PFSK-1 (cell line): Measurements from ENCODE around the gene COMMD3.

Experiments used
- FOXP2 ChIP-seq: optimal IDR thresholded peaks from 2 replicates; pipeline ENCODE3; 2011; ENCODE audit warnings: borderline replicate concordance, control low read depth, inconsistent platforms; ENCODE audit not compliant: insufficient read depth; ENCODE audit errors: extremely low read length, extremely low read depth
- POLR2AphosphoS5 ChIP-seq: IDR thresholded peaks from 2 replicates; pipeline ENCODE4 v1.6.1; 2012; ENCODE audit warnings: low read depth, mild to moderate bottlenecking, control low read depth, low read length, moderate library complexity
- SIN3A ChIP-seq: IDR thresholded peaks from 2 replicates; pipeline ENCODE4 v1.6.1; 2012; ENCODE audit warnings: mild to moderate bottlenecking, low read length, moderate library complexity, borderline replicate concordance; ENCODE audit not compliant: insufficient read depth
- TAF1 ChIP-seq: IDR thresholded peaks from 2 replicates; pipeline ENCODE4 v1.6.1; 2012; ENCODE audit warnings: low read length, control low read depth, borderline replicate concordance; ENCODE audit not compliant: insufficient read depth
- TF ChIP-seq, protein P1 (sequence below), 2 experiments: IDR thresholded peaks; 2 replicates each; pipeline versions ENCODE4 v1.6.1 to v1.8.0; 2011 to 2012; ENCODE audit warnings: low read depth in 2 of 2, low read length in 2 of 2, control low read depth in 1 of 2, inconsistent platforms in 1 of 2, mild to moderate bottlenecking in 1 of 2, moderate library complexity in 1 of 2; ENCODE audit not compliant: insufficient read depth in 1 of 2

Gene COMMD3

GRCh38 chr10:22305721-22306120 lies 10.5 kb upstream of the COMMD3 start:
- TF ChIP-seq, protein P1, sequence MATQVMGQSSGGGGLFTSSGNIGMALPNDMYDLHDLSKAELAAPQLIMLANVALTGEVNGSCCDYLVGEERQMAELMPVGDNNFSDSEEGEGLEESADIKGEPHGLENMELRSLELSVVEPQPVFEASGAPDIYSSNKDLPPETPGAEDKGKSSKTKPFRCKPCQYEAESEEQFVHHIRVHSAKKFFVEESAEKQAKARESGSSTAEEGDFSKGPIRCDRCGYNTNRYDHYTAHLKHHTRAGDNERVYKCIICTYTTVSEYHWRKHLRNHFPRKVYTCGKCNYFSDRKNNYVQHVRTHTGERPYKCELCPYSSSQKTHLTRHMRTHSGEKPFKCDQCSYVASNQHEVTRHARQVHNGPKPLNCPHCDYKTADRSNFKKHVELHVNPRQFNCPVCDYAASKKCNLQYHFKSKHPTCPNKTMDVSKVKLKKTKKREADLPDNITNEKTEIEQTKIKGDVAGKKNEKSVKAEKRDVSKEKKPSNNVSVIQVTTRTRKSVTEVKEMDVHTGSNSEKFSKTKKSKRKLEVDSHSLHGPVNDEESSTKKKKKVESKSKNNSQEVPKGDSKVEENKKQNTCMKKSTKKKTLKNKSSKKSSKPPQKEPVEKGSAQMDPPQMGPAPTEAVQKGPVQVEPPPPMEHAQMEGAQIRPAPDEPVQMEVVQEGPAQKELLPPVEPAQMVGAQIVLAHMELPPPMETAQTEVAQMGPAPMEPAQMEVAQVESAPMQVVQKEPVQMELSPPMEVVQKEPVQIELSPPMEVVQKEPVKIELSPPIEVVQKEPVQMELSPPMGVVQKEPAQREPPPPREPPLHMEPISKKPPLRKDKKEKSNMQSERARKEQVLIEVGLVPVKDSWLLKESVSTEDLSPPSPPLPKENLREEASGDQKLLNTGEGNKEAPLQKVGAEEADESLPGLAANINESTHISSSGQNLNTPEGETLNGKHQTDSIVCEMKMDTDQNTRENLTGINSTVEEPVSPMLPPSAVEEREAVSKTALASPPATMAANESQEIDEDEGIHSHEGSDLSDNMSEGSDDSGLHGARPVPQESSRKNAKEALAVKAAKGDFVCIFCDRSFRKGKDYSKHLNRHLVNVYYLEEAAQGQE (IDR thresholded peaks at IDR 0.05; ENCODE audit: insufficient read depth in 1 of 2, low read depth in 2 of 2, low read length in 2 of 2) = no peak
- TF ChIP-seq FOXP2 (no peak), SIN3A (no peak), POLR2AphosphoS5 (no peak), TAF1 (no peak)

DNA sequence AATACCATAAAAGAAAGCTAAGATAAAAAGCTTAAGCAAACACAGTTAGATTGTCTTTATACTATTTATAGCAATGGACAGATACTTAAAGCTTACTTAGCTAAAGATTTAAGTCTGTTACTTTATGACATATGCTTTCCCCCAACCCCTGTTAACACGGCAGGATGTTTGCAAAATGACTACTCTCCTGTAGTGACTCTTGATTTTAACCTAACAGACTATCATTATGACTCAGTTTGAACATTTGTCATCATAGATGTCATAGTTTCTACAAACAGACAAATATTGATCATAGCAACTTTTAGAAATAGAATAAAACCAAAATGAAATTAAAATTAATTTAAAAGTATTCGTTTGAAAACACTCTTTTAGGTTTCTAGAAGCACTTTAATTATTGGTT lies 7.8 kb upstream of the COMMD3 start:
- no peak for TF ChIP-seq SIN3A
- TF ChIP-seq, protein P1 (IDR thresholded peaks at IDR 0.05; ENCODE audit: insufficient read depth in 1 of 2, low read depth in 2 of 2, low read length in 2 of 2) = no peak

GRCh38 chr10:22309180-22310000 lies 6.8 kb upstream of the COMMD3 start:
- no peak for TF ChIP-seq POLR2AphosphoS5
- no peak for TF ChIP-seq FOXP2
- TF ChIP-seq SIN3A = no peak
- no peak for TF ChIP-seq TAF1
- TF ChIP-seq, protein P1 (IDR thresholded peaks at IDR 0.05; ENCODE audit: insufficient read depth in 1 of 2, low read depth in 2 of 2, low read length in 2 of 2) = no peak

GRCh38 chr10:22310928-22311327 lies 5.3 kb upstream of the COMMD3 start:
- TF ChIP-seq, protein P1 (IDR thresholded peaks at IDR 0.05; ENCODE audit: insufficient read depth in 1 of 2, low read depth in 2 of 2, low read length in 2 of 2) = no peak
- TF ChIP-seq FOXP2 = no peak
- TF ChIP-seq TAF1 = no peak
- TF ChIP-seq SIN3A = no peak
- TF ChIP-seq POLR2AphosphoS5 = no peak

GRCh38 chr10:22314852-22315251 lies 1.3 kb upstream of the COMMD3 start:
- no peak for TF ChIP-seq SIN3A
- TF ChIP-seq, protein P1 (IDR thresholded peaks at IDR 0.05; ENCODE audit: insufficient read depth in 1 of 2, low read depth in 2 of 2, low read length in 2 of 2) = no peak
